Measurements from ENCODE around the gene GRIK4. TPM values are rescaled to one million over a fixed set of nuclear protein-coding genes. Genes with fewer than 3 reads are reported as not detected.

Gene GRIK4
- total RNA-seq, 1 donor from 2014 or later = 4.3 TPM

- Histone ChIP-seq H3K9me3 (no peaks in the 10 kb centered on the region), H3K27me3 (peaks cover 4% of the 10 kb centered on the region), H3K27ac (no peak overlapping the region), H3K4me1 (no peaks in the 10 kb centered on the region), H3K4me3 (no peak overlapping the region), H3K36me3 (no peaks in the 10 kb centered on the region)
- no peak for TF ChIP-seq CTCF (IDR thresholded peaks at IDR 0.05)
- DNase-seq (peak; percentile 32), ATAC-seq (no peak)
- intact Hi-C loops (cut with DNase I) = no loop called here
Measured at GRCh38 chr11:120642196-120642894, 130.8 kb downstream of the GRIK4 start.

- Histone ChIP-seq H3K4me3 (no peak overlapping the region), H3K9me3 (no peaks in the 10 kb centered on the region), H3K27me3 (peaks cover 4% of the 10 kb centered on the region), H3K4me1 (no peaks in the 10 kb centered on the region), H3K36me3 (no peaks in the 10 kb centered on the region), H3K27ac (no peak overlapping the region)
- TF ChIP-seq CTCF (IDR thresholded peaks at IDR 0.05) = no peak
- peak; percentile 45 for DNase-seq
- intact Hi-C loops (cut with DNase I) = no loop called here
- ATAC-seq = no peak
Measured at GRCh38 chr11:120643284-120643683, 131.7 kb downstream of the GRIK4 start.

- intact Hi-C loops (cut with DNase I) = no loop called here
- ATAC-seq = no peak
- Histone ChIP-seq H3K4me1 (no peaks in the 10 kb centered on the region), H3K9me3 (no peaks in the 10 kb centered on the region), H3K27ac (no peak overlapping the region), H3K27me3 (peaks cover 4% of the 10 kb centered on the region), H3K36me3 (no peaks in the 10 kb centered on the region), H3K4me3 (no peak overlapping the region)
- peak; percentile 48 for DNase-seq
- TF ChIP-seq CTCF (IDR thresholded peaks at IDR 0.05) = no peak
Measured at GRCh38 chr11:120645639-120646038, 134.1 kb downstream of the GRIK4 start.

- no peaks in the 10 kb centered on the region for H3K4me1 ChIP-seq
- H3K36me3 ChIP-seq = no peaks in the 10 kb centered on the region
- TF ChIP-seq CTCF (IDR thresholded peaks at IDR 0.05) = no peak
- peaks cover 4% of the 10 kb centered on the region for H3K27me3 ChIP-seq
- no peak for ATAC-seq
- no peak overlapping the region for H3K4me3 ChIP-seq
- H3K9me3 ChIP-seq = no peaks in the 10 kb centered on the region
- H3K27ac ChIP-seq = no peak overlapping the region
- peak; percentile 2 for DNase-seq
- intact Hi-C loops (cut with DNase I) = no loop called here
Measured at GRCh38 chr11:120646206-120646605, 134.7 kb downstream of the GRIK4 start.

GRCh38 chr11:120647681-120648080, 136.1 kb downstream of the GRIK4 start:
- H3K9me3 ChIP-seq = no peaks in the 10 kb centered on the region
- H3K4me3 ChIP-seq = no peak overlapping the region
- no peaks in the 10 kb centered on the region for H3K36me3 ChIP-seq
- ATAC-seq (no peak), DNase-seq (peak; percentile 39)
- peaks cover 4% of the 10 kb centered on the region for H3K27me3 ChIP-seq
- no peaks in the 10 kb centered on the region for H3K4me1 ChIP-seq
- H3K27ac ChIP-seq = no peak overlapping the region
- no peak for TF ChIP-seq CTCF (IDR thresholded peaks at IDR 0.05)
- intact Hi-C loops (cut with DNase I) = no loop called here

GRCh38 chr11:120648771-120649170, 137.2 kb downstream of the GRIK4 start:
- no peak for ATAC-seq
- Histone ChIP-seq H3K36me3 (no peaks in the 10 kb centered on the region), H3K9me3 (no peaks in the 10 kb centered on the region), H3K4me1 (no peaks in the 10 kb centered on the region), H3K27me3 (no peaks in the 10 kb centered on the region), H3K4me3 (no peak overlapping the region), H3K27ac (no peak overlapping the region)
- intact Hi-C loops (cut with DNase I) = no loop called here
- no peak for DNase-seq
- no peak for TF ChIP-seq CTCF (IDR thresholded peaks at IDR 0.05)

All from upper lobe of right lung (tissue), 1 donor.